Panc1 (cell line): ENCODE data around the gene CPNE4.

ENCODE experiments used
- CTCF ChIP-seq: fragments of 450-650 bp; IDR thresholded peaks from 2 replicates; pipeline ENCODE4 v1.5.1; 2017; ENCODE audit warnings: mild to moderate bottlenecking
- TCF7L2 ChIP-seq: IDR thresholded peaks from 2 replicates; pipeline ENCODE4 v1.6.1; 2011; ENCODE audit warnings: mild to moderate bottlenecking, low read depth, low read length, inconsistent platforms

GRCh38 chr3:131739211-131739610 lies 295.6 kb downstream of the CPNE4 start:
- no peak for TF ChIP-seq TCF7L2
- no peak for TF ChIP-seq CTCF
